Peyer's patch (tissue), 4 donors: ENCODE results near the gene NRDC. TPM values are rescaled to one million over a fixed set of nuclear protein-coding genes. Genes with fewer than 3 reads are reported as not detected.

Experiments
- DNase-seq, 3 donors: peaks; one replicate each; pipeline ENCODE4 v3.0.0-alpha.2; 2017 to 2019
- H3K27ac ChIP-seq, 4 donors: fragments of 200-600 bp; sonication (generic); one replicate each; pipeline ENCODE4 v1.5.1; 2016 to 2019
- H3K27me3 ChIP-seq, 2 donors: fragments of 200-600 bp; sonication (generic); one replicate each; pipeline ENCODE4 v1.5.1; 2019
- H3K36me3 ChIP-seq, 3 donors: fragments of 200-600 bp; sonication (generic); one replicate each; pipeline ENCODE4 v1.5.1; 2016 to 2019
- H3K4me1 ChIP-seq, 4 donors: fragments of 200-600 bp; sonication (generic); one replicate each; pipeline ENCODE4 v1.5.1; 2016 to 2019
- H3K4me3 ChIP-seq, 4 donors: fragments of 200-600 bp; sonication (generic); 1 replicate in 3 of 4; 2 replicates in 1 of 4; pipeline ENCODE4 v1.5.1; 2016 to 2019; ENCODE audit warnings: mild to moderate bottlenecking in 1 of 4
- H3K9me3 ChIP-seq, 4 donors: fragments of 200-600 bp; sonication (generic); one replicate each; pipeline ENCODE4 v1.5.1; 2016 to 2019; ENCODE audit warnings: mild to moderate bottlenecking in 1 of 4
- CTCF ChIP-seq, 6 experiments: fragments of 450-650 bp in 4 of 6; fragments of 200-600 bp in 2 of 6; sonication (generic) in 1 of 6; IDR thresholded peaks; one replicate each; pipeline ENCODE4 v1.5.1; 2017 to 2019; ENCODE audit warnings: antibody characterized with exemption in 6 of 6, mild to moderate bottlenecking in 3 of 6, moderate library complexity in 1 of 6
- POLR2A ChIP-seq, 2 donors: fragments of 450-650 bp; IDR thresholded peaks; one replicate each; pipeline ENCODE4 v1.5.1; 2017; ENCODE audit warnings: antibody characterized with exemption in 2 of 2, mild to moderate bottlenecking in 2 of 2, moderate library complexity in 2 of 2
- small RNA-seq, 2 donors: library from RNA; depleted of rRNA; stranded (forward); fragments of <200 nt; gene quantifications; one replicate each; pipeline ENCODE3, GENCODE V24; 2016
- total RNA-seq, 4 donors: library from RNA; depleted of rRNA; stranded (reverse); fragments of >200 nt; gene quantifications; one replicate each; pipeline ENCODE4 v1.1.0, GENCODE V29; 2016

The NRDC gene
- total RNA-seq, 4 donors from 2014 or later = 55.2 to 111 (median 67.8) TPM

GRCh38 chr1:51740652-51741051, 137.9 kb downstream of the NRDC start:
- H3K4me3 ChIP-seq = no peak overlapping the region
- H3K36me3 ChIP-seq = no peaks in the 10 kb centered on the region
- no peaks in the 10 kb centered on the region for H3K9me3 ChIP-seq
- no peak for DNase-seq
- H3K27ac ChIP-seq = no peak overlapping the region
- TF ChIP-seq CTCF (IDR thresholded peaks at IDR 0.05) (no peak), POLR2A (IDR thresholded peaks at IDR 0.05) (no peak)
- no peaks in the 10 kb centered on the region for H3K27me3 ChIP-seq
- H3K4me1 ChIP-seq = peaks cover 0 to 17% (median 0%) of the 10 kb centered on the region in 4 donors

Small RNA genes lying within 50 kb of the gene (small RNA-seq; reads per million reads assigned to genes)
- gene AL050343.2 = 0 reads per million in 2 donors

Other genes starting within 250 kb of the NRDC start
- 1 to 10 TPM in 3 of 4 donors, under 1 TPM in 1; 0.83 to 1.6 (median 1.5) TPM for gene RAB3B, start 112.0 kb upstream of the NRDC start, total RNA-seq
- gene KTI12, start 155.1 kb upstream of the NRDC start, total RNA-seq = 1 to 10 TPM in 3 of 4 donors, not detected in 1; 7.5 to 9.5 (median 8.9) TPM
- gene TXNDC12, start 176.5 kb upstream of the NRDC start, total RNA-seq = 10 to 100 TPM; 14.9 to 25.0 (median 23.9) TPM
- gene BTF3L4, start 177.6 kb upstream of the NRDC start, total RNA-seq = 10 to 100 TPM; 15.6 to 42.1 (median 22.7) TPM